ENCODE measurements around the gene CA7.

DNA sequence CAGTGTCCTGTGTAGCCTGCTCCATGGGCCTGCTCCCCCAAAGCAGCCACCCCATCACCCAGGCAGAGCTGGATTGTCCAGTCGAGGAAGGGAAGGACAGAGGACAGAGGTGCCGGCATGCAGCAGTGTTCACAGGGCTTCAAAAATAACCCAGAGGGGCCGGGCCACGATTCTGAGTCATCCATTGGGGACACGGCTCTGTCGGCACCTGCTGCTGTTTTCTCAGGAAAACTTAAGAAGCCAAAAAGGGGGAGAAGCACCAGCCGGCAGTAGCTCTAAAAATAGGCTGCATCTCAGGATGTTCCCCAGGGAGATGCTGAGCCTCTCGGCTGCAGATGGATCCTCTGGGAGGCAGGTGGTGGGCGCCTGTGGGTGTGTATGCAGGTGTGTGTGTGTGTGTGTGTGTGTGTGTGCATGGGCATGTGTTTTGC, 1.6 kb downstream of the CA7 start:
- no peak for TF ChIP-seq EZH2phosphoT487 (IDR thresholded peaks at IDR 0.05; ENCODE audit: insufficient read depth, low read depth)
- TF ChIP-seq EZH2 (IDR thresholded peaks at IDR 0.05; ENCODE audit: insufficient read depth, poor library complexity, severe bottlenecking): no peak
